C1 segment of cervical spinal cord (tissue), 14 donors: ENCODE results near the gene GNG14.
"Not testable (repeated sequence)": the region's sequence is repeated elsewhere in the genome, so short reads cannot be mapped to it uniquely, and the experiment has no call there.

Experiments
- DNase-seq, 14 donors: peaks; one replicate each; lab custom pipeline; 2025; lab: John Stamatoyannopoulos, UW

The GNG14 gene

GRCh38 chr19:12667731-12668302 is 20.0 kb upstream of the GNG14 start:
- DNase-seq, result no peak

- no peak for DNase-seq
Measured at GRCh38 chr19:12668346-12668745, 19.5 kb upstream of the GNG14 start.

GRCh38 chr19:12668932-12669269 is 18.9 kb upstream of the GNG14 start:
- DNase-seq, result peak in 2 of 14 donors; percentile 54 to 79

GRCh38 chr19:12669270-12670158 is 18.3 kb upstream of the GNG14 start:
- peak; percentile 39 to 87 (median 80) for DNase-seq

GRCh38 chr19:12670159-12670928 is 17.5 kb upstream of the GNG14 start:
- no peak for DNase-seq

- no peak for DNase-seq
Measured at GRCh38 chr19:12672744-12673143, 15.1 kb upstream of the GNG14 start.

GRCh38 chr19:12675399-12675798 is 12.4 kb upstream of the GNG14 start:
- DNase-seq, result no peak

- no peak for DNase-seq
Measured at GRCh38 chr19:12675940-12676339, 11.9 kb upstream of the GNG14 start.

- DNase-seq, result peak in 12 of 14 donors; percentile 8 to 70 (median 26)
Measured at GRCh38 chr19:12676384-12676792, 11.4 kb upstream of the GNG14 start.

GRCh38 chr19:12676928-12677327 is 10.9 kb upstream of the GNG14 start:
- no peak for DNase-seq

GRCh38 chr19:12678039-12678438 is 9.8 kb upstream of the GNG14 start:
- DNase-seq, result not testable (repeated sequence)

- DNase-seq, result no peak
Measured at GRCh38 chr19:12680034-12680433, 7.8 kb upstream of the GNG14 start.

GRCh38 chr19:12681074-12681987 is 6.5 kb upstream of the GNG14 start, which contains the start of gene DHPS:
TSS of gene DHPS (minus strand) at chr19:12681880. CDS start at chr19:12681766, 114 bp downstream.
- DNase-seq, result peak; percentile 32 to 91 (median 80)

- no peak for DNase-seq
Measured at GRCh38 chr19:12685831-12686230, 2.0 kb upstream of the GNG14 start.

GRCh38 chr19:12689012-12689411 is 1.2 kb downstream of the GNG14 start:
- no peak for DNase-seq

- no peak for DNase-seq
Measured at GRCh38 chr19:12689581-12690216, 1.9 kb downstream of the GNG14 start.

GRCh38 chr19:12692960-12693359 is 5.2 kb downstream of the GNG14 start:
- no peak for DNase-seq

GRCh38 chr19:12694641-12695040 is 6.8 kb downstream of the GNG14 start:
- no peak for DNase-seq

GRCh38 chr19:12695096-12695495 is 7.3 kb downstream of the GNG14 start:
- DNase-seq, result no peak

- no peak for DNase-seq
Measured at GRCh38 chr19:12695514-12695913, 7.7 kb downstream of the GNG14 start.

- no peak for DNase-seq
Measured at GRCh38 chr19:12695997-12696365, 8.2 kb downstream of the GNG14 start.
